Measurements from ENCODE around the gene PEAK3. TPM values are rescaled to one million over a fixed set of nuclear protein-coding genes. Genes with fewer than 3 reads are reported as not detected.

The PEAK3 gene
- total RNA-seq, 1 donor from 2014 or later: 0.77 TPM

DNA sequence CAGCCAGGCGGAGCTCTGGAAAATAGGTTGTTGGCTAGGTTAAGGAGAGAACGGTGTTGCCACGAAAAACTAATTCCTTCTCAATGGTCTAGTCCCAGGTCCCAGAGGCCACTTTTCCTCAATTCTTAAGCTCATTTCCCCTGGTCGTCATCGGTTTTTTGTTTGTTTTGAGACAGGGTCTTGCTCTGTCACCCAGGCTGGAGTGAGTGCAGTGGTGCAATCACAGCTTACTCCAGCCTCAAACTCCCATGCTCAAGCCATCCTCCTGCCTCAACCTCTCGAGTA lies 44.2 kb downstream of the PEAK3 start:
- H3K27me3 ChIP-seq (ENCODE audit: low read depth): no peaks in the 10 kb centered on the region
- H3K36me3 ChIP-seq: peaks cover 14% of the 10 kb centered on the region
- TF ChIP-seq, protein P1, sequence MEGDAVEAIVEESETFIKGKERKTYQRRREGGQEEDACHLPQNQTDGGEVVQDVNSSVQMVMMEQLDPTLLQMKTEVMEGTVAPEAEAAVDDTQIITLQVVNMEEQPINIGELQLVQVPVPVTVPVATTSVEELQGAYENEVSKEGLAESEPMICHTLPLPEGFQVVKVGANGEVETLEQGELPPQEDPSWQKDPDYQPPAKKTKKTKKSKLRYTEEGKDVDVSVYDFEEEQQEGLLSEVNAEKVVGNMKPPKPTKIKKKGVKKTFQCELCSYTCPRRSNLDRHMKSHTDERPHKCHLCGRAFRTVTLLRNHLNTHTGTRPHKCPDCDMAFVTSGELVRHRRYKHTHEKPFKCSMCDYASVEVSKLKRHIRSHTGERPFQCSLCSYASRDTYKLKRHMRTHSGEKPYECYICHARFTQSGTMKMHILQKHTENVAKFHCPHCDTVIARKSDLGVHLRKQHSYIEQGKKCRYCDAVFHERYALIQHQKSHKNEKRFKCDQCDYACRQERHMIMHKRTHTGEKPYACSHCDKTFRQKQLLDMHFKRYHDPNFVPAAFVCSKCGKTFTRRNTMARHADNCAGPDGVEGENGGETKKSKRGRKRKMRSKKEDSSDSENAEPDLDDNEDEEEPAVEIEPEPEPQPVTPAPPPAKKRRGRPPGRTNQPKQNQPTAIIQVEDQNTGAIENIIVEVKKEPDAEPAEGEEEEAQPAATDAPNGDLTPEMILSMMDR (IDR thresholded peaks at IDR 0.05; ENCODE audit: borderline replicate concordance): no peak
- no peak overlapping the region for H3K27ac ChIP-seq (replicated peaks)
- H3K4me3 ChIP-seq: peak overlapping the region; percentile 98
- no peak for DNase-seq
- intact Hi-C loops (cut with micrococcal nuclease): no loop called here
- peaks cover 94% of the 10 kb centered on the region for H3K4me1 ChIP-seq
- H3K9me3 ChIP-seq (replicated peaks): no peaks in the 10 kb centered on the region

DNA sequence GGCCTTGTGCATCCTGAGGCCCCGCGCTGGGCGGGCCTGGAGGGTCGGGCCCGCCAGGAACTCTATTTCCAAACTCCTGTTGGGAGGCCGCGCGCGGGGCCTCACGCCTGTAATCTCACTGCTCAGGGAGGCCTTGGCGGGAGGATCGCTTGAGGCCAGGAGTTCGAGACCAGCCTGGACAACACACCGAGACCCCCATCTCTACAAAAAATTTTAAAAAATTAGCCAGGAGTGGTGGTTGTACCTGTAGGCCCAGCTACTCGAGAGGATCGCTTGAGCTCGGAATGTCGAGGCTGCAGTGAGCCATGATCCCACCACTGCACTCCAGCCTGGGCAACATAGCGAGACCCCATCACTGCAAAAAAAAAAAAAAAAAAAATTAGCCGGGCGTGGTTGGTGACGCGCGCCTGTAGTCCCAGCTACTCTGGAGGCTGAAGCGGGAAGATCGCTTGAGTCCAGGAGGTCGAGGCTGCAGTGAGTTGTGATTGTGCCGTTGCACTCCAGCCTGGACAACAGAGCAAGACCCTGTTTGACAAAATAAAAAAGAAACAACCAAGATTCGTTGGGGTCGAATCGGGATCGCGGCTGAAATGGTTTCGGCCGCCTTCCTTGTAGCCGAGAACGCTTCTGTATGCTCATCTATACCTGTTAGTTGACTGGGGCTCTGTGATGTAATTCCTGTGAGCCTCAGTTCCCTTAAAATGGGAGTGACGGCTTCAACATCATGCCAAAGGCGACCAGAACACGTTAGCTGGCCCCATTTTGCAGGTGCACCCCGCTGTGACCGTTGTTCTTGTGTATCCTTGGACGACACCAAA lies 44.7 kb downstream of the PEAK3 start:
- TF ChIP-seq, protein P1 (IDR thresholded peaks at IDR 0.05; ENCODE audit: borderline replicate concordance): no peak
- Histone ChIP-seq H3K27me3 (ENCODE audit: low read depth) (no peaks in the 10 kb centered on the region), H3K36me3 (peaks cover 16% of the 10 kb centered on the region), H3K9me3 (replicated peaks) (no peaks in the 10 kb centered on the region), H3K4me1 (peaks cover 90% of the 10 kb centered on the region), H3K4me3 (peak overlapping the region; percentile 98), H3K27ac (replicated peaks) (peak overlapping the region; percentile 100)
- DNase-seq: no peak
- intact Hi-C loops (cut with micrococcal nuclease): no loop called here

DNA sequence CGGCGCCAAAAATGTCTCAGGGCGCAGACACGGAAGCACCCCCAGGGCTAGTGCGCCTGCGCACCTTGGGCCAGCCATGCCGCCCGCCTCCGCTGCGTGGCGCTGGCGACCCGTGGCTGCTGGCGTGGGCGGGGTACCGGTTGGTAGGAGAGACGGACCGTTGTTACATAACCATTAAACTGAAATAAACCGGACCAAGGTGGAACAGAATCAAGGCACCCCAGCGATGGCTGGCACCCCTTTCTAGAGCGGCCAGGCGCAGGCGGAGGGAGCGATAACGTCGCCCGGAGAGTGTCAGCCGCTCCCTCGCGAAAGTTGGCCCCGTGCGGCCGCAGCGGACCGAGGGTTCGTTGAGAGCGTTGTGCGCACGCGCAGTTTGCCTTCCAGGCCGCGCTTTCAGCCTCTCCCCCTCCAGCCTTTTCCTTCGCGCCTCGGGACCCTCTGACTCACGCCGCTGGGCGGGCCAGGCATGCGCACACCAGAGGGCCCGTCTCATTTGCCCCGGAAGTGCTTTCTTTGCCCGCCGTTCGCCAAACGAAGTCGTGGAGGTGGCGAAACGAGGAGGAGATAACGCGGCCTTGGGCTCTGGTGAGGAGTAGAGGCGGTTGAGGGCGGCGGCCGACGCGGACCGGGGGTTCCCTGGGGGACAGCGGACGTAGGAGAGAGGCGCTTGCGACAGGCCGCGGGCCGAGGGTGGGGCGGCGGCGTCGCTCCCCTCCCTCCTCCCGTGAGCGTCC lies 45.5 kb downstream of the PEAK3 start, which contains the start of the genes PLEKHJ1 and SF3A2:
Gene PLEKHJ1 (minus strand): TSS at position 16 of the 737 bp plus-strand sequence. CDS start 81 bp downstream, outside the sequence.
Gene SF3A2 (plus strand): TSS at position 511 of the 737 bp plus-strand sequence. CDS start 6,595 bp downstream, outside the sequence.
- peak; percentile 96 for DNase-seq
- TF ChIP-seq, protein P1 (IDR thresholded peaks at IDR 0.05; ENCODE audit: borderline replicate concordance): peak; percentile 98
- Histone ChIP-seq H3K27me3 (ENCODE audit: low read depth) (no peaks in the 10 kb centered on the region), H3K4me3 (peak within 1 kb of the TSS; percentile 98), H3K36me3 (peaks cover 16% of the 10 kb centered on the region), H3K4me1 (peaks cover 88% of the 10 kb centered on the region), H3K9me3 (replicated peaks) (no peaks in the 10 kb centered on the region), H3K27ac (replicated peaks) (peak within 1 kb of the TSS; percentile 100)
- intact Hi-C loops (cut with micrococcal nuclease): no loop called here

DNA sequence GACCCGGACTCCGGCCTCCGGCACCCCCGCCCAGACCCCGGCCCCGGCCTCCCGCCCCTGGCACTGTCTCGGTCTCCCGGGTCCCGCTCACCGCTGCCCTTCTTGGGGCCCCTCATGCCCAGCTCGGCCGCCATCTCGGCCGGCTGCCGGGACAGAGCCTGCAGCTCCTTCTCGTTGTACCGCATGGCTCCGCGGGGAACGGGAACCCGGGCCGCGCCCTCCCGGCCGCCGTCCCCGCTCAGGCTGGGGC lies 46.0 kb downstream of the PEAK3 start:
- TF ChIP-seq, protein P1 (IDR thresholded peaks at IDR 0.05; ENCODE audit: borderline replicate concordance): no peak
- intact Hi-C loops (cut with micrococcal nuclease): no loop called here
- peaks cover 88% of the 10 kb centered on the region for H3K4me1 ChIP-seq
- no peak for DNase-seq
- peak overlapping the region; percentile 98 for H3K4me3 ChIP-seq
- peaks cover 16% of the 10 kb centered on the region for H3K36me3 ChIP-seq
- peak overlapping the region; percentile 100 for H3K27ac ChIP-seq (replicated peaks)
- no peaks in the 10 kb centered on the region for H3K9me3 ChIP-seq (replicated peaks)
- no peaks in the 10 kb centered on the region for H3K27me3 ChIP-seq (ENCODE audit: low read depth)

DNA sequence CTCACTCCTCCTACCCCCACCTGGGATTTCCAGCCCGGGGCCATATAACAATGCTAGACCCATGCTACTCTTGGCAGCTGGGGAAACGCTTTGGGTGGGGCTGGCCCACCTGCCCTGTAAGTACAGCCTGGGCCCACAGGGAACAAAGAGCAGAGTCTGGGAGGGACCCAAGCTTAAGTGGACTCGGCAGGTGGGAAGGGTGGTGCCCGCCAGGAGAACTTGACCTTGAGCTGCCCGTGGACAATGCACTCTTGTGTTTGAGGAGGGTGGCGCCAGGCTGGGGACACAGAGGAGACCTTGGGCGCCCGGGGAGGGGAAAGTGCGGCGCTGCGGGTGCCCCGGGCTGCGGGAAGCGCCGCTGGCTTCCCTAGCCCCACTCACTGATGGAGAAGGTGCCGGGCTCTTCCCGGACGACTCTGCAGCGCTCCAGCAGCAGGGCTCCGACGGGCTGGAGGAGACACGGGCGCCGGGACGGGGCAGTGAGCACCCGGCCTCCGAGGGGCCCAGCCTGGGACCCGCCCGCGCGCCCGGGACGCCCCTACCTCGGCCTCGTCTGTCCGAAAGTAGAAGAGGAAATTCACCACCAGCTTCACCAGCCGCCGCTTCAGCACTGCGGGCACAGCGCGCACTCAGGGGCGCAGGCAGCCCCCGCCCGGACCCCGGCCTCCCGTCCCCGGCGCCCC lies 46.5 kb downstream of the PEAK3 start:
- Histone ChIP-seq H3K4me1 (peaks cover 85% of the 10 kb centered on the region), H3K36me3 (peaks cover 16% of the 10 kb centered on the region), H3K4me3 (peak overlapping the region; percentile 98), H3K27ac (replicated peaks) (peak overlapping the region; percentile 100), H3K27me3 (ENCODE audit: low read depth) (no peaks in the 10 kb centered on the region), H3K9me3 (replicated peaks) (no peaks in the 10 kb centered on the region)
- TF ChIP-seq, protein P1 (IDR thresholded peaks at IDR 0.05; ENCODE audit: borderline replicate concordance): no peak
- intact Hi-C loops (cut with micrococcal nuclease): no loop called here
- DNase-seq: peak; percentile 42

Measured in left ventricle myocardium inferior (tissue), 1 donor.